GM12801 (cell line): ENCODE measurements around the gene SF3A1.

ENCODE experiments used
- TF ChIP-seq, protein P1 (sequence below): IDR thresholded peaks from one replicate; pipeline ENCODE4 v1.5.1; 2011; ENCODE audit warnings: control low read depth; ENCODE audit not compliant: insufficient read length; ENCODE audit errors: extremely low read depth

SF3A1 gene

DNA sequence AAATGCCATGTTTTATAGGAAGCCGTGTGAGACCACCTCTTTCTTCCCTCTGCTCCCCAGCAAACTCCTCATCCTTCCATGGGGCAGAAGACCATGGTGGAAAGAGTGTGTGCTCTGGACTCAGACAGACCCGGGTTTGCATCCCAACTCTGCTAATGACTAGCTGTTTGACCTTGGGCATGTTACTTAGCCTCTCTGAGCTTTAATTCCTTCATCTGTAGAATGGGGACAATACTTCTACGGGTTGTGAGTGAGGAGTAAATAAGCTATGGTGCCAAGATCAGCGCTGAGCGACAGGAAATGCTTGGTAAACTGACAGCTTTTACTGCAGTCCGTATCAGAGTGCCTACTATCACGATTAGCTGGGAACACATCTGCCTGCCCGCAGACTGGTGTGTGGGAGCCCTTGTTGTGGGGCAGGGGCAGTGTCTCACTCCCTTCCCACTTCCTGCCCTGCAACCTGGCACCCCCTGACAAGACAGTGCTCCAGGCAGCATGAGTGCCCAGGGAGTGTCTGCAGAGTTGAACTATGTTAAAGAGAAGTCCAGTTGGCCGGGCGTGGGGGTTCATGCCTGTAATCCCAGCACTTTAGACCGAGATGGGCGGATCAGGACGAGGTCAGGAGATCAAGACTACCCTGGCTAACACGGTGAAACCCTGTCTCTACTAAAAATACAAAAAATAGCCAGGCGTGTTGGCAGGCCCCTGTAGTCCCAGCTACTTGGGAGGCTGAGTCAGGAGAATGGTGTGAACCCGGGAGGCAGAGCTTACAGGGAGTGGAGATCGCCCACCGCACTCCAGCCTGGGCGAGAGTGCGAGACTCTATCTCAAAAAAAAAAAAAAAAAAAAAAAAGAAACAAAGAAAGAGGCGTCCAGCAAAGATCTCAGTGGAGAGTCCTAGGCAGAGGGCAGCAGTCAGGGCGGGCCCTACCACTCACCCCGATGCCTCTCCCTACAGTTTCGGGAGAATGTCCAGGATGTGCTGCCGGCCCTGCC, 42.3 kb upstream of the SF3A1 start:
- TF ChIP-seq, protein P1, sequence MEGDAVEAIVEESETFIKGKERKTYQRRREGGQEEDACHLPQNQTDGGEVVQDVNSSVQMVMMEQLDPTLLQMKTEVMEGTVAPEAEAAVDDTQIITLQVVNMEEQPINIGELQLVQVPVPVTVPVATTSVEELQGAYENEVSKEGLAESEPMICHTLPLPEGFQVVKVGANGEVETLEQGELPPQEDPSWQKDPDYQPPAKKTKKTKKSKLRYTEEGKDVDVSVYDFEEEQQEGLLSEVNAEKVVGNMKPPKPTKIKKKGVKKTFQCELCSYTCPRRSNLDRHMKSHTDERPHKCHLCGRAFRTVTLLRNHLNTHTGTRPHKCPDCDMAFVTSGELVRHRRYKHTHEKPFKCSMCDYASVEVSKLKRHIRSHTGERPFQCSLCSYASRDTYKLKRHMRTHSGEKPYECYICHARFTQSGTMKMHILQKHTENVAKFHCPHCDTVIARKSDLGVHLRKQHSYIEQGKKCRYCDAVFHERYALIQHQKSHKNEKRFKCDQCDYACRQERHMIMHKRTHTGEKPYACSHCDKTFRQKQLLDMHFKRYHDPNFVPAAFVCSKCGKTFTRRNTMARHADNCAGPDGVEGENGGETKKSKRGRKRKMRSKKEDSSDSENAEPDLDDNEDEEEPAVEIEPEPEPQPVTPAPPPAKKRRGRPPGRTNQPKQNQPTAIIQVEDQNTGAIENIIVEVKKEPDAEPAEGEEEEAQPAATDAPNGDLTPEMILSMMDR, result no peak

DNA sequence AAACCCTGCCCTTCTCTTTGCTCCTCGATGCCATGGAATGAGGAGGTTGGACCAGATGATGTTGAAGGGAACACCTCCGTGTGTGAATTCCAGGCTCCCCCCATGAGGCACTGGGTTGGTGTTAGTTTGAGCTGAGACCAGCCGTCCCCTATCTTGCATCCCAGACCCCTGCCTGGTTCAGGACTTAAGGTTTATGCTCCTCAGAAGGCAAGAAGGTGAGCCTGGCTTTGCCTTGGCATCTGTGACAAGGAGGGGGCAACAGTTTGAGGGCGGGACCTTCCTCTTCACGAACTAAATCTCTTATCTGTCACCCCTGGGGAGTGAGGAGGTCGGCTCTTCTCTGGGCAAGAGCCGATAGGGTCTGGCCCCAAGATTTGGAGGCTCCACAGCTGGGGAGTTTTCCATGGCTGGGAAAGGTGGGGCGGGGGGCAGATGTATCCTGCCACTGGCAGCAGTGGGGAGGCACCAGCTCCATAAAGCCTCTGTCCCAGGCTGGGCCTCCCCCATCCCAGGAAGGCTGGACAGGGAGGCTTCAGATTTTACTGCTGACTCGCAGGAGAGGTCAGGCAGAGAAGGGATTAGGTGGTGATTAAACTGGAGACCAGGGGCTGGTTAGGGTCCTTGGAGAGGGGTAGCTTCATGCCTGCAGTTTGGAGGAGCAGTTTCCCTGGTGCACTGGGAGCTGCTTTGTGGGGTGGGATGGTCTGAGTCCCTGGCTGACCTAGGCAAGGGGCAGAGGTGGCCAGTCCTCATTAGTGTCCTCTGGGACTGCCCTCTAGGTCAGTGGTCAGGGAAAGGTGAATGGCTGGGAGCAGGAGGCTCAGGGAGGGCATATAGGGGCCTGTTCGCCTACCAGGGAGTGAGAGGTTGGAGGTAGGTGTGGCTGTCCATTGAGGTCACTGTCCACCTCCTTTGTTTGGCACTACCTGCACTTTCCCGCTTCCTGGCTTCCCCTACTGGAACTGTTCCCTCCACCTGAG, 41.3 kb upstream of the SF3A1 start:
- TF ChIP-seq, protein P1, result no peak

DNA sequence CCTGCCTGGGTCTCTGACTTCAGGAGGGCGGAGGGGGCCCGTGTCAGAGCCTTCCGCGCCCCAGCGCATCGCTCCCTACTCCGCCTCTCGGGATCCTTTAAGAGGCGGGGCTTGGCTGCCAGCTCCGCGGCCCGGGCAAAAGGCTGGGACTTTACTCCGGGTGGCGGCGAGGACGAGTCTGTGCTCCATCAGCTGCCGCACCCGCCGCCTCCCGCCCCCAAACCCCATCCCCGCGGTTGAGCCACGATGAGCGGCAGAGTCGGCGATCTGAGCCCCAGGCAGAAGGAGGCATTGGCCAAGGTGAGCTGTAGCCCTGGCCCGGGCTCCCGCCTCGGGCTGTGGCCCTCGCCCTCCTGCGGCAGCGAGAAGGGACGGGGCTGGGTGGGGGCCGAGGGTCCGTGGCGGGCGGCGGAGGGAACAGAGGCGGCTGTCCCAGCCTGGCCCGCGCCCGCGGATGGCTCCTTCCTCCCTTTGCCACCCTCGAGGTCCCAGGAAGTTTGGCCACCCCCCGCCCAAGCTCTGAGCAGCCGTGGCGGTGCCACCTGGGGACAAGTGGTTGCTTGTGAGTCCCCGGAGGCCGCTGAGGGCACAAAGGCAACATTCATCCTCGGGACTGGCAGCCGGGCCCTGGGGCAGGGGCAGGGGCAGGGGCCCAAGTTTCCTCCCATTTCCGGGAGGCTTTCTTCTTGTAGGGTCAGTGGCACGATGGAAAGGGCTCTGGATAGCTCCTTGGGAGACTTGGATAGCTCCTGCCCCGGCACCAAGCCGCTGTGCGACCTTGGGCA, 40.4 kb upstream of the SF3A1 start, which contains the start of gene SEC14L2:
Gene SEC14L2, plus strand, starts transcription at position 148 of the 785 bp plus-strand sequence. Its CDS starts 99 bp downstream, at position 247.
- TF ChIP-seq, protein P1, result no peak

DNA sequence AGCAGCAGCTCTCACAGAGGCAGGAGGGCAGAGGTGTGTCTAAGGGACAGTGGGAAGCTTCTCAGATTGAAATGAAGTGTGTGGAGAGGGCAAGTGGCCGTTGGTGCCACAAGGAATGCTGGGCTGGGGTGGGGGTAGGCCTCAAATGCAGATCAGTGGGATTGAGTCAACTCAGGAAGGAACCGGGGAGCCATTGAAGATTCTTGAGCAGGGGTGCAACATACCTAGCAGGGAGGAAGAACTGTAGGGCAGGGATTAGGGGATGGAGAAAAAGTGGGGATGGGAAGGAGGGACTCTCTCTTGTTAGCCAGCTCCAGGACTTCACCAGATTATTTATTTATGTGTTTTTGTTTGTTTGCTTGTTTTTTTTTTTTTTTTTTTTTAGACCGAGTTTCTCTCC, 37.2 kb upstream of the SF3A1 start:
- TF ChIP-seq, protein P1, result no peak

DNA sequence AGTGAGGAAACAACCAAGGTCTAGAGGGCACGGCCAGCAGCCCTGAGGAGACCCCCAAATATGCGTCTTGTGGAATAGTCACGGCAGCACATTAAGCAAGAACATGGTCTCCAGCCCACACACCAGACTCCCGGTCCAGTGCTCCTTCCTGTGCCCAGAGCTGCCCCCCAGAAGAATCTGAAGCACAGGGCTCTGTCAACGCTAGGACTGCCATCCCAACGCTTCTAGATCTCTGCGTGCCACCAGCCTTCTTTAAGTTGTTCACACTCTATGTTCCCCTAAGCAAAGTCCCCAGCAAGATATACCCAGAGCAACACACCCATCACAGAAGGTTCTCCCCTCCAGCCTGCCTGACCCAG, 36.6 kb upstream of the SF3A1 start:
- TF ChIP-seq, protein P1, result no peak

DNA sequence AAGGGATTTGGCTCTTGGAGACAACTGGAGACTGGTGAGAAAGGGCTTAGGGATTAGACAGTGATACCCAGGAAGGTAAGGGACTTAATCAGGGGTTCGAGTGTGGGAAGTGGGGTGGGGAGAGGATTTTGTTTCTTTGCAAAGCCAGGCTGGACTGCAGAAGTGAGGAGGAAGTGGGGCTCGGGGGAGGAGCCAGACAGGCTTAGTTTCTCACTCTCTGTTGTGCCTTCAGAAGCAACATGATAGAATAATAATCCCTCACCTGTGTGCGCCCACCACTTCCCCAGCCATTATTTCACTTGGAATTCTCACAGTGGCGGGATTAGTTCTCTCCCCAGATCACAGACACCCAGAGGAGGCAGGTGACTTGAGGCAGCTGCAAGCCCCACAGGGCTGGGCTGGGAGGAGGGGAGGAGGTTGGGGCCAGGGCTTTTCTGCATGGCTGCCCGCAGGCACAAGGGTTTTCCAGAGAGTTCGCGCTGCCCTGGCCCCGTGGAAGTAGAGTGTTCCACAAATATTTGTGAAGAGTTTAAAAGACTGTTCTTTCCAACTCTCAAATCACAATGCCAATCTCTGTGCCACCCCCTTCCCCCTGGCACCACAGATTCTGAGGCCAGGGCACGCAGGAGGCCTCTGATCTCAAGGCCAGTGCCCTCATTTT, 36.1 kb upstream of the SF3A1 start:
- TF ChIP-seq, protein P1, result no peak
